DOHH2 (cell line): ENCODE measurements around the gene NEURL3.

Source experiments
- H3F3A ChIP-seq: fragments of 200-600 bp; sonication (generic), shearing (Covaris generic); 2 replicates; pipeline ENCODE4 v1.6.0; 2016; ENCODE audit warnings: antibody characterized with exemption, mild to moderate bottlenecking; ENCODE audit not compliant: control insufficient read depth, insufficient read depth
- H3K27ac ChIP-seq: fragments of 200-600 bp; sonication (generic); 2 replicates; pipeline ENCODE4 v1.5.1; 2014; ENCODE audit warnings: low read depth, mild to moderate bottlenecking, low read length, moderate library complexity
- H3K27me3 ChIP-seq: fragments of 200-600 bp; sonication (generic); 2 replicates; pipeline ENCODE4 v1.6.1; 2014; ENCODE audit warnings: mild to moderate bottlenecking, low read length, mixed read lengths; ENCODE audit not compliant: control insufficient read depth
- H3K36me3 ChIP-seq: fragments of 200-600 bp; sonication (generic); 2 replicates; pipeline ENCODE4 v1.6.1; 2014; ENCODE audit warnings: mild to moderate bottlenecking, low read length, moderate library complexity, mixed read lengths; ENCODE audit not compliant: control insufficient read depth
- H3K4me1 ChIP-seq: fragments of 200-600 bp; sonication (generic); 2 replicates; pipeline ENCODE4 v1.6.1; 2014; ENCODE audit warnings: mild to moderate bottlenecking, low read length, mixed read lengths; ENCODE audit not compliant: control insufficient read depth
- H3K4me2 ChIP-seq: fragments of 200-600 bp; sonication (generic); 2 replicates; pipeline ENCODE4 v1.6.0; 2014; ENCODE audit warnings: mild to moderate bottlenecking, low read length, moderate library complexity
- H3K4me3 ChIP-seq: fragments of 200-600 bp; sonication (generic); 2 replicates; pipeline ENCODE4 v1.5.1; 2014; ENCODE audit warnings: mild to moderate bottlenecking, low read length, mixed read lengths
- H3K79me2 ChIP-seq: fragments of 200-600 bp; sonication (generic); 2 replicates; pipeline ENCODE4 v1.6.1; 2014; ENCODE audit warnings: mild to moderate bottlenecking, low read length, mixed read lengths; ENCODE audit not compliant: control insufficient read depth
- H3K9me2 ChIP-seq: fragments of 200-600 bp; sonication (generic); replicated peaks from 2 replicates; pipeline ENCODE4 v1.6.1; 2014; ENCODE audit warnings: mild to moderate bottlenecking, low read length, mixed read lengths; ENCODE audit not compliant: control insufficient read depth
- H3K9me3 ChIP-seq: fragments of 200-600 bp; sonication (generic); 2 replicates; pipeline ENCODE4 v1.6.1; 2014; ENCODE audit warnings: antibody characterized with exemption, low read length, mixed read lengths; ENCODE audit not compliant: control insufficient read depth, insufficient read depth
- H4K20me1 ChIP-seq: fragments of 200-600 bp; sonication (generic); 2 replicates; pipeline ENCODE4 v1.6.0; 2014; ENCODE audit warnings: low read depth, mild to moderate bottlenecking, antibody characterized with exemption, low read length, moderate library complexity; ENCODE audit not compliant: control insufficient read depth, insufficient read depth
- CTCF ChIP-seq: fragments of 200-600 bp; sonication (generic); IDR thresholded peaks from one replicate; pipeline ENCODE4 v1.5.1; 2014; ENCODE audit warnings: antibody characterized with exemption, mild to moderate bottlenecking, low read depth, low read length; ENCODE audit not compliant: poor library complexity, severe bottlenecking
- EZH2phosphoT487 ChIP-seq: fragments of 200-600 bp; sonication (generic); IDR thresholded peaks from 2 replicates; pipeline ENCODE4 v1.6.1; 2017; ENCODE audit warnings: borderline replicate concordance, mild to moderate bottlenecking, antibody characterized with exemption, low read length, moderate library complexity, mixed read lengths

The NEURL3 gene

GRCh38 chr2:96494188-96494587 lies 11.0 kb downstream of the NEURL3 start:
- Histone ChIP-seq H3F3A (no peaks in the 10 kb centered on the region), H3K4me3 (no peak overlapping the region), H3K4me2 (no peak overlapping the region), H4K20me1 (no peaks in the 10 kb centered on the region), H3K4me1 (no peaks in the 10 kb centered on the region), H3K27ac (no peak overlapping the region), H3K36me3 (no peaks in the 10 kb centered on the region), H3K9me2 (no peaks in the 10 kb centered on the region), H3K79me2 (no peaks in the 10 kb centered on the region), H3K27me3 (peaks cover 21% of the 10 kb centered on the region), H3K9me3 (no peaks in the 10 kb centered on the region)
- no peak for TF ChIP-seq CTCF
- no peak for TF ChIP-seq EZH2phosphoT487

- Histone ChIP-seq H3K27me3 (peaks cover 21% of the 10 kb centered on the region), H3K79me2 (no peaks in the 10 kb centered on the region), H4K20me1 (no peaks in the 10 kb centered on the region), H3K4me2 (no peak overlapping the region), H3F3A (no peaks in the 10 kb centered on the region), H3K4me1 (no peaks in the 10 kb centered on the region), H3K27ac (no peak overlapping the region), H3K9me3 (no peaks in the 10 kb centered on the region), H3K36me3 (no peaks in the 10 kb centered on the region), H3K9me2 (no peaks in the 10 kb centered on the region), H3K4me3 (no peak overlapping the region)
- TF ChIP-seq EZH2phosphoT487 (no peak), CTCF (no peak)
These were observed 12.1 kb downstream of the NEURL3 start for GRCh38 chr2:96493072-96493471.

GRCh38 chr2:96491860-96492497 lies 13.2 kb downstream of the NEURL3 start:
- no peaks in the 10 kb centered on the region for H4K20me1 ChIP-seq
- H3K4me3 ChIP-seq, result no peak overlapping the region
- TF ChIP-seq CTCF, result no peak
- TF ChIP-seq EZH2phosphoT487, result no peak
- H3K27ac ChIP-seq, result no peak overlapping the region
- no peaks in the 10 kb centered on the region for H3F3A ChIP-seq
- no peaks in the 10 kb centered on the region for H3K36me3 ChIP-seq
- H3K9me2 ChIP-seq, result no peaks in the 10 kb centered on the region
- no peaks in the 10 kb centered on the region for H3K4me1 ChIP-seq
- H3K79me2 ChIP-seq, result no peaks in the 10 kb centered on the region
- peaks cover 16% of the 10 kb centered on the region for H3K27me3 ChIP-seq
- no peak overlapping the region for H3K4me2 ChIP-seq
- no peaks in the 10 kb centered on the region for H3K9me3 ChIP-seq
